NCI-H128 (cell line): ENCODE results near the gene ITPR2.

Source experiments
- DNase-seq: peaks from one replicate; lab custom pipeline; 2025; ENCODE audit not compliant: unreplicated experiment; lab: John Stamatoyannopoulos, UW

Gene ITPR2

GRCh38 chr12:26595806-26596205, 237.2 kb downstream of the ITPR2 start:
- no peak for DNase-seq

GRCh38 chr12:26580619-26581018, 252.4 kb downstream of the ITPR2 start:
- no peak for DNase-seq

- DNase-seq = no peak
These were observed 256.7 kb downstream of the ITPR2 start for GRCh38 chr12:26576266-26576665.

GRCh38 chr12:26573225-26573909, 259.6 kb downstream of the ITPR2 start:
- DNase-seq = no peak

- no peak for DNase-seq
These were observed 260.9 kb downstream of the ITPR2 start for GRCh38 chr12:26572137-26572536.

- DNase-seq = no peak
These were observed 261.4 kb downstream of the ITPR2 start for GRCh38 chr12:26571560-26571959.

GRCh38 chr12:26567126-26567525, 265.9 kb downstream of the ITPR2 start:
- no peak for DNase-seq

GRCh38 chr12:26566675-26567074, 266.3 kb downstream of the ITPR2 start:
- DNase-seq = no peak

- DNase-seq = no peak
These were observed 266.8 kb downstream of the ITPR2 start for GRCh38 chr12:26566186-26566585.

GRCh38 chr12:26564391-26564790, 268.6 kb downstream of the ITPR2 start:
- no peak for DNase-seq

GRCh38 chr12:26563552-26563951, 269.4 kb downstream of the ITPR2 start:
- DNase-seq = no peak

GRCh38 chr12:26557326-26557725, 275.7 kb downstream of the ITPR2 start:
- DNase-seq = no peak

- DNase-seq = no peak
These were observed 276.1 kb downstream of the ITPR2 start for GRCh38 chr12:26556916-26557315.

- DNase-seq = no peak
These were observed 277.9 kb downstream of the ITPR2 start for GRCh38 chr12:26555139-26555538.

- DNase-seq = no peak
These were observed 278.7 kb downstream of the ITPR2 start for GRCh38 chr12:26554332-26554731.

GRCh38 chr12:26551385-26551784, 281.6 kb downstream of the ITPR2 start:
- DNase-seq = no peak

- no peak for DNase-seq
These were observed 284.8 kb downstream of the ITPR2 start for GRCh38 chr12:26548227-26548626.

GRCh38 chr12:26546535-26547314, 286.3 kb downstream of the ITPR2 start:
- no peak for DNase-seq

- DNase-seq = no peak
These were observed 293.9 kb downstream of the ITPR2 start for GRCh38 chr12:26539131-26539530.

GRCh38 chr12:26537651-26538050, 295.3 kb downstream of the ITPR2 start:
- no peak for DNase-seq

- DNase-seq = no peak
These were observed 295.9 kb downstream of the ITPR2 start for GRCh38 chr12:26537126-26537525.

- DNase-seq = no peak
These were observed 297.2 kb downstream of the ITPR2 start for GRCh38 chr12:26535826-26536225.

GRCh38 chr12:26534071-26534470, 298.9 kb downstream of the ITPR2 start:
- DNase-seq = no peak
